WTC11 (cell line): ENCODE data around the gene RAI14. TPM values are rescaled to one million over a fixed set of nuclear protein-coding genes. Genes with fewer than 3 reads are reported as not detected.

ENCODE experiments used
- ATAC-seq: fragments of 200-7000 bp; cut with Tn5 transposase; 2 replicates; pipeline ENCODE4 v1.10.0; 2021; ENCODE audit warnings: mild to moderate bottlenecking, moderate library complexity
- CTCF ChIA-PET: fragments of 300-600 bp; sonication (Branson Sonifier 250); formaldehyde crosslinking; loops from one replicate; lab custom pipeline; 2021; ENCODE audit warnings: antibody characterized with exemption; lab: Charles Lee
- POLR2A ChIA-PET: fragments of 350-600 bp; sonication (Branson Sonifier 250); formaldehyde crosslinking; loops from one replicate; lab custom pipeline; 2021; ENCODE audit warnings: antibody characterized with exemption; lab: Charles Lee
- DNase-seq: peaks from one replicate; pipeline ENCODE4 v3.0.0; 2021; ENCODE audit warnings: low spot score
- H3K27ac Mint-ChIP-seq: 2 replicates; pipeline ENCODE4 v1.8.0; 2021; ENCODE audit warnings: mixed read lengths
- H3K27me3 Mint-ChIP-seq: 2 replicates; pipeline ENCODE4 v1.8.0; 2021; ENCODE audit warnings: low read depth, mild to moderate bottlenecking, moderate library complexity, mixed read lengths
- H3K36me3 Mint-ChIP-seq: 2 replicates; pipeline ENCODE4 v1.8.0; 2021; ENCODE audit warnings: mixed read lengths
- H3K4me1 Mint-ChIP-seq: 2 replicates; pipeline ENCODE4 v1.8.0; 2022; ENCODE audit warnings: mixed read lengths
- H3K4me3 Mint-ChIP-seq: 2 replicates; pipeline ENCODE4 v1.8.0; 2021; ENCODE audit warnings: mild to moderate bottlenecking, moderate library complexity, mixed read lengths
- H3K9me3 Mint-ChIP-seq: 2 replicates; pipeline ENCODE4 v1.8.0; 2021; ENCODE audit warnings: mixed read lengths
- ATF1 ChIP-seq: sonication (generic); formaldehyde crosslinking; IDR thresholded peaks from 2 replicates; pipeline ENCODE4 v1.8.1; 2023; ENCODE audit warnings: mild to moderate bottlenecking, moderate library complexity, missing genetic modification reagents
- CBFB ChIP-seq: sonication (generic); formaldehyde crosslinking; IDR thresholded peaks from 2 replicates; pipeline ENCODE4 v1.8.1; 2022; ENCODE audit warnings: mild to moderate bottlenecking, low read depth, missing genetic modification reagents
- CREM ChIP-seq: sonication (generic); formaldehyde crosslinking; IDR thresholded peaks from 2 replicates; pipeline ENCODE4 v1.8.1; 2022; ENCODE audit warnings: mild to moderate bottlenecking, missing genetic modification reagents, moderate library complexity
- E2F4 ChIP-seq: sonication (generic); formaldehyde crosslinking; IDR thresholded peaks from 2 replicates; pipeline ENCODE4 v1.8.1; 2022; ENCODE audit warnings: low read depth, mild to moderate bottlenecking, moderate library complexity, missing genetic modification reagents, borderline replicate concordance
- E2F5 ChIP-seq: sonication (generic); formaldehyde crosslinking; IDR thresholded peaks from 2 replicates; pipeline ENCODE4 v1.8.1; 2022; ENCODE audit warnings: mild to moderate bottlenecking, moderate library complexity, missing genetic modification reagents
- ELF4 ChIP-seq: sonication (generic); formaldehyde crosslinking; IDR thresholded peaks from 2 replicates; pipeline ENCODE4 v1.8.1; 2022; ENCODE audit warnings: low read depth, mild to moderate bottlenecking, moderate library complexity, missing genetic modification reagents
- EMX1 ChIP-seq: fragments of 250-450 bp; sonication (Bioruptor Pico); IDR thresholded peaks from 2 replicates; pipeline ENCODE4 v1.8.0; 2021; ENCODE audit warnings: mild to moderate bottlenecking
- ESRRA ChIP-seq: sonication (generic); formaldehyde crosslinking; IDR thresholded peaks from 2 replicates; pipeline ENCODE4 v1.8.1; 2022; ENCODE audit warnings: mild to moderate bottlenecking, missing genetic modification reagents, borderline replicate concordance
- FOXK1 ChIP-seq: sonication (generic); formaldehyde crosslinking; IDR thresholded peaks from 2 replicates; pipeline ENCODE4 v1.8.0; 2022; ENCODE audit warnings: mild to moderate bottlenecking, moderate library complexity, missing genetic modification reagents
- FOXP4 ChIP-seq: sonication (generic); formaldehyde crosslinking; IDR thresholded peaks from 2 replicates; pipeline ENCODE4 v1.8.0; 2022; ENCODE audit warnings: mild to moderate bottlenecking, missing genetic modification reagents
- GABPB1 ChIP-seq: sonication (generic); formaldehyde crosslinking; IDR thresholded peaks from 2 replicates; pipeline ENCODE4 v1.8.1; 2023; ENCODE audit warnings: mild to moderate bottlenecking, missing genetic modification reagents
- GTF2I ChIP-seq: fragments of 250-450 bp; sonication (Bioruptor Pico); conservative IDR thresholded peaks from 2 replicates; pipeline ENCODE4 v1.4.0; 2021; ENCODE audit warnings: mild to moderate bottlenecking
- HMGA2 ChIP-seq: fragments of 250-450 bp; sonication (Bioruptor Pico); IDR thresholded peaks from 2 replicates; pipeline ENCODE4 v1.4.0; 2021; ENCODE audit warnings: mild to moderate bottlenecking, moderate library complexity
- IRF1 ChIP-seq: sonication (generic); formaldehyde crosslinking; IDR thresholded peaks from 2 replicates; pipeline ENCODE4 v1.8.0; 2023; ENCODE audit warnings: missing genetic modification reagents
- KAT7 ChIP-seq: sonication (generic); formaldehyde crosslinking; IDR thresholded peaks from 2 replicates; pipeline ENCODE4 v1.8.1; 2023; ENCODE audit warnings: missing genetic modification reagents, mild to moderate bottlenecking, borderline replicate concordance
- MAX ChIP-seq: sonication (generic); formaldehyde crosslinking; IDR thresholded peaks from 2 replicates; pipeline ENCODE4 v1.8.0; 2022; ENCODE audit warnings: mild to moderate bottlenecking, missing genetic modification reagents
- MYBL2 ChIP-seq: sonication (generic); formaldehyde crosslinking; IDR thresholded peaks from 2 replicates; pipeline ENCODE4 v1.8.1; 2023; ENCODE audit warnings: mild to moderate bottlenecking, moderate library complexity, missing genetic modification reagents
- NFATC4 ChIP-seq: fragments of 250-450 bp; sonication (Bioruptor Pico); IDR thresholded peaks from 2 replicates; pipeline ENCODE4 v1.9.0; 2021; ENCODE audit warnings: mild to moderate bottlenecking
- RORB ChIP-seq: fragments of 250-450 bp; sonication (Bioruptor Pico); IDR thresholded peaks from 2 replicates; pipeline ENCODE4 v1.9.0; 2021; ENCODE audit warnings: mild to moderate bottlenecking
- SMAD3 ChIP-seq: sonication (generic); formaldehyde crosslinking; IDR thresholded peaks from 2 replicates; pipeline ENCODE4 v1.8.0; 2022; ENCODE audit warnings: missing genetic modification reagents, mild to moderate bottlenecking, borderline replicate concordance
- SP1 ChIP-seq: sonication (generic); formaldehyde crosslinking; conservative IDR thresholded peaks from 2 replicates; pipeline ENCODE4 v1.8.1; 2022; ENCODE audit warnings: missing genetic modification reagents
- STAT6 ChIP-seq: sonication (generic); formaldehyde crosslinking; conservative IDR thresholded peaks from 2 replicates; pipeline ENCODE4 v1.8.1; 2023; ENCODE audit warnings: mild to moderate bottlenecking, low read depth, missing genetic modification reagents, moderate library complexity
- TEAD1 ChIP-seq: sonication (generic); formaldehyde crosslinking; IDR thresholded peaks from 2 replicates; pipeline ENCODE4 v1.8.0; 2022; ENCODE audit warnings: mild to moderate bottlenecking, missing genetic modification reagents
- ZBTB21 ChIP-seq: sonication (generic); formaldehyde crosslinking; IDR thresholded peaks from 2 replicates; pipeline ENCODE4 v1.8.1; 2023; ENCODE audit warnings: mild to moderate bottlenecking, missing genetic modification reagents, borderline replicate concordance
- ZNF232 ChIP-seq: sonication (generic); formaldehyde crosslinking; IDR thresholded peaks from 2 replicates; pipeline ENCODE4 v1.8.0; 2022; ENCODE audit warnings: mild to moderate bottlenecking, missing genetic modification reagents
- ZNF396 ChIP-seq: fragments of 250-450 bp; sonication (Bioruptor Pico); IDR thresholded peaks from 2 replicates; pipeline ENCODE4 v1.8.0; 2021; ENCODE audit warnings: mild to moderate bottlenecking, moderate library complexity, borderline replicate concordance
- ZSCAN18 ChIP-seq: fragments of 250-450 bp; sonication (Bioruptor Pico); IDR thresholded peaks from 2 replicates; pipeline ENCODE4 v2.1.2; 2022; ENCODE audit warnings: mild to moderate bottlenecking, moderate library complexity
- total RNA-seq: library from RNA; stranded (reverse); gene quantifications from 3 replicates; pipeline ENCODE4 v1.2.3, GENCODE V29; 2021

The RAI14 gene
- total RNA-seq, 1 experiment from 2014 or later, result 185 TPM

GRCh38 chr5:34838785-34839714 is 182.9 kb downstream of the RAI14 start, which contains the start of gene TTC23L:
TSS of gene TTC23L (plus strand) at chr5:34839164. CDS start at chr5:34840672, 1,508 bp downstream.
- peaks cover 18% of the 10 kb centered on the region for H3K4me1 Mint-ChIP-seq
- ATAC-seq (peak; percentile 88), DNase-seq (peak; percentile 95)
- CTCF ChIA-PET, result interaction anchor here (1.1 to 1.9 kb wide), 4 partner anchors 8 to 353 kb away, joined by 3 to 8 read pairs (median 5); partner anchors contain the start of genes BRIX1 and RAD1
- H3K9me3 Mint-ChIP-seq, result peaks cover 30% of the 10 kb centered on the region
- peak within 1 kb of the TSS; percentile 100 for H3K27ac Mint-ChIP-seq
- POLR2A ChIA-PET, result interaction anchor here (0.6 to 1.8 kb wide), 10 partner anchors 9 to 343 kb away, joined by 3 to 11 read pairs (median 4); partner anchors contain the start of genes BRIX1, DNAJC21, RAD1 and RAI14
- peaks cover 2% of the 10 kb centered on the region; the same call in 1 of the 2 replicates for H3K27me3 Mint-ChIP-seq
- H3K36me3 Mint-ChIP-seq, result peaks cover 33% of the 10 kb centered on the region
- peak within 1 kb of the TSS; percentile 97 for H3K4me3 Mint-ChIP-seq
- no peak for TF ChIP-seq SMAD3 (CRISPR knock-in tag)
- peak; percentile 71; the same call in 1 of the 2 replicates for TF ChIP-seq FOXP4
- no peak for TF ChIP-seq ESRRA (CRISPR knock-in tag)
- no peak for TF ChIP-seq ZSCAN18 (CRISPR knock-in tag)
- TF ChIP-seq ZNF396, result no peak
- no peak for TF ChIP-seq ATF1 (CRISPR knock-in tag)
- TF ChIP-seq CBFB, result peak; percentile 94; the same call in 1 of the 2 replicates
- TF ChIP-seq EMX1 (CRISPR knock-in tag), result no peak
- TF ChIP-seq FOXK1 (CRISPR knock-in tag), result peak; percentile 81
- TF ChIP-seq MAX (CRISPR knock-in tag), result peak; percentile 93
- TF ChIP-seq NFATC4 (CRISPR knock-in tag), result no peak
- TF ChIP-seq E2F5 (CRISPR knock-in tag), result peak; percentile 90; the same call in 1 of the 2 replicates
- TF ChIP-seq CREM (CRISPR knock-in tag), result 0 out of 2 replicates have a peak, but pooled peaks have one; percentile 59
- TF ChIP-seq SP1 (CRISPR knock-in tag), result peak; percentile 91
- no peak for TF ChIP-seq HMGA2 (CRISPR knock-in tag)
- 0 out of 2 replicates have a peak, but pooled peaks have one; percentile 58 for TF ChIP-seq ZBTB21 (CRISPR knock-in tag)
- TF ChIP-seq KAT7 (CRISPR knock-in tag), result 0 out of 2 replicates have a peak, but pooled peaks have one; percentile 62
- TF ChIP-seq ELF4 (CRISPR knock-in tag), result no peak
- no peak for TF ChIP-seq TEAD1
- TF ChIP-seq STAT6 (CRISPR knock-in tag), result peak; percentile 90
- TF ChIP-seq E2F4 (CRISPR knock-in tag), result no peak
- peak; percentile 91 for TF ChIP-seq MYBL2
- no peak for TF ChIP-seq GTF2I (CRISPR knock-in tag)
- TF ChIP-seq ZNF232, result peak; percentile 59; the same call in 1 of the 2 replicates
- no peak for TF ChIP-seq IRF1 (CRISPR knock-in tag)
- peak; percentile 84 for TF ChIP-seq GABPB1
- no peak for TF ChIP-seq RORB (CRISPR knock-in tag)
